Astrocyte of the spinal cord (primary cell): ENCODE data around the gene EPHA3.

ENCODE experiments used
- DNase-seq: peaks from one replicate; pipeline ENCODE4 v3.0.0; 2011; ENCODE audit warnings: low read depth, low spot score
- H3K4me3 ChIP-seq: 2 replicates; pipeline ENCODE4 v1.5.1; 2011; ENCODE audit warnings: low read depth, mild to moderate bottlenecking, low read length, moderate library complexity
- in situ Hi-C: cut with HindIII; loops from 2 replicates; pipeline ENCODE4 v1.10.0; 2017; ENCODE audit warnings: low sequenced_read_pairs
- TF ChIP-seq, protein P1 (sequence below): IDR thresholded peaks from 2 replicates; pipeline ENCODE4 v1.5.1; 2012; ENCODE audit warnings: low read depth, mild to moderate bottlenecking, low read length, inconsistent platforms

EPHA3 gene

DNA sequence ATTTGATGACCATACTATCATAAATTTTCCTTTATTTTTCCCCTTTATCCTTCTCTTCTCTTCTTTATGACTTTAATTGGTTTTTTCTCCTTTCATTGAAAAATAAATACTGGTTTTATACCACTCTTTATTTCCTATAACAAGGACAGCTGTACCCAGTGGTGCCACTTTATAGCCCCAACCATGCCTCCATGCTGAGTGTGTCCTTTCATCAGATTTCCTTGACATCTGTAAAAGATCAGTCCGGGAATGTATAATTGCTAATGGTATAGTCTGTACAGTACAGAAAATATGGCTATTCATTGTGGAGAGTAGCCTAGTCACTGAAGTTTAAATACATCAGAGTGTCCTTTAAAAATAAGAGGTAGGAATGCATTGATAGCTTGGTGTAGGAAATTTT lies 74.6 kb downstream of the EPHA3 start:
- H3K4me3 ChIP-seq = no peak overlapping the region
- TF ChIP-seq, protein P1, sequence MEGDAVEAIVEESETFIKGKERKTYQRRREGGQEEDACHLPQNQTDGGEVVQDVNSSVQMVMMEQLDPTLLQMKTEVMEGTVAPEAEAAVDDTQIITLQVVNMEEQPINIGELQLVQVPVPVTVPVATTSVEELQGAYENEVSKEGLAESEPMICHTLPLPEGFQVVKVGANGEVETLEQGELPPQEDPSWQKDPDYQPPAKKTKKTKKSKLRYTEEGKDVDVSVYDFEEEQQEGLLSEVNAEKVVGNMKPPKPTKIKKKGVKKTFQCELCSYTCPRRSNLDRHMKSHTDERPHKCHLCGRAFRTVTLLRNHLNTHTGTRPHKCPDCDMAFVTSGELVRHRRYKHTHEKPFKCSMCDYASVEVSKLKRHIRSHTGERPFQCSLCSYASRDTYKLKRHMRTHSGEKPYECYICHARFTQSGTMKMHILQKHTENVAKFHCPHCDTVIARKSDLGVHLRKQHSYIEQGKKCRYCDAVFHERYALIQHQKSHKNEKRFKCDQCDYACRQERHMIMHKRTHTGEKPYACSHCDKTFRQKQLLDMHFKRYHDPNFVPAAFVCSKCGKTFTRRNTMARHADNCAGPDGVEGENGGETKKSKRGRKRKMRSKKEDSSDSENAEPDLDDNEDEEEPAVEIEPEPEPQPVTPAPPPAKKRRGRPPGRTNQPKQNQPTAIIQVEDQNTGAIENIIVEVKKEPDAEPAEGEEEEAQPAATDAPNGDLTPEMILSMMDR = no peak
- in situ Hi-C loops = no loop called here
- DNase-seq = no peak

DNA sequence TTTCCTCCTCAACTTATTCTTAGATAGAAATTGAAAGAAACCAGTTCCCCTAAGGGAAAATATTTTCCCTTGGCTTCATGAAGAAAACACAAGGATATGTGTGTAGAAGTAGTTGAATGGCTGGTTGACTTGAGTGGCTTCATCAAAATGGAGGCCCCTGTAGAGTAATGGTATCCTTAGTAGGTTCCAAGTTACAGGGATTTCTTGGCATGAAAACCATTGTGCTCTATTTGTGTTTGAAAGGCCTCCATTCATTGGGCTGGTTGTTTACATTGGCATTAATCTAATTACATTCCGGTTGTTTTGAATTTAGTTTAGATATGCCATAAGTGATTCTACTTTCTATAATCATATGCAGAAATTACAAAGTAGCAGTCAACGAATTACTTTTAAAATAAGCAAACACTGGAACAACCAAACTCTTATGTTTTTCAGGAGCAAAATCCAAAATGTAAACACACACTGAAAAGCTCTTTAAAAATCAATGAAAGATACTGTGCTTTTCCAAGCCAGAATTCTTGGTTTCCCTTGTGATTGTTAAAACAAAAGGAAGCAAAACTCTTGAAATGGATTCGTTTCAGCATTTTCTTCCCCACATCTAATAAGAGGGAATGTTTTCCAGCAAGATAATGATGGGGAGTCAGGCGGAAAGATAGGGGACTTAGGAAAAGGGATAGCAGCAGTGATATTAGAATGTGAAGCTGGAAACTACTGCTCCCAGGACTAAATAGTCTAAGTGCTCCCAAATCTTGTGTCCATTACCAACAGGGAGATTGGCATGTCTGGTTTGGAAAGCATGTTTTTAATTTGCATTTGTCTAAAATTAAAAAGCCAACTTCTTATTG lies 77.0 kb downstream of the EPHA3 start:
- in situ Hi-C loops = no loop called here
- H3K4me3 ChIP-seq = no peak overlapping the region
- TF ChIP-seq, protein P1 = no peak
- no peak for DNase-seq

DNA sequence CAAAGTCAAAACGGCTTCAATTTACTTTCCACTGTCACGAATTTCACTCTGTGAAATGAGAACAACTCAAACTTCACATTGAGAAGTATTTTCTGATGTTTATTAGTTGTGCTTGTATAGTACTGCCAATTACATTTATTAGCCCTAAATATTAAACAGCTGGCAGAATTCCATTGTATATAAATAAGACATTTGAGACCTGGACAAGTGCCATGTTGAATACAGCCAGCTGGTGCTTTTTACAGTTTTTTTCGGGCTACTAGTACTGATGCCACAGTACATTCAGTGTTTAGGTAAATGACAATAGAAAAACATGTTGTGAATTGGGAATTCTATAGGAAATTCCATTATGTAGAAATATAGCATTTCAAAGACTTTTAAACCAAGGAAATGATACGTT lies 79.0 kb downstream of the EPHA3 start:
- TF ChIP-seq, protein P1 = no peak
- no peak overlapping the region for H3K4me3 ChIP-seq
- in situ Hi-C loops = no loop called here
- DNase-seq = no peak

DNA sequence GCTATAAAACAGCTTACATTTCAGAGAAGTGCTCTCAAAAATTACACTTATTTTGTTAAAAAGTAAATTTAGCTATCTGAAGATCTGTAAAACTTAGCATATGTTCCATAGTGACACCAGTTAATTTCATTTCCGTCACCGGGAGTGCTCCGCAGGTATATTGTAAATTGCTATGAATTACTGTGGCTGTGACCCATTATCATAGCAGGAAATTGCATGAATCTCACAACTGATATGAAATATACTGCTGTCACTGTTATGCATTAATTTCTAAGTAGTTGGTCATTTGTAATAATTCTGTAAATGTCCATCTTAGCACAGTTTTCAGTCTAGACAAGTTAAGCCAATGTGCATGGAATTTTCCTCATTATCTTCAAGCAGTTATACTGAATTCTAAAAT lies 91.2 kb downstream of the EPHA3 start:
- DNase-seq = no peak
- in situ Hi-C loops = no loop called here

DNA sequence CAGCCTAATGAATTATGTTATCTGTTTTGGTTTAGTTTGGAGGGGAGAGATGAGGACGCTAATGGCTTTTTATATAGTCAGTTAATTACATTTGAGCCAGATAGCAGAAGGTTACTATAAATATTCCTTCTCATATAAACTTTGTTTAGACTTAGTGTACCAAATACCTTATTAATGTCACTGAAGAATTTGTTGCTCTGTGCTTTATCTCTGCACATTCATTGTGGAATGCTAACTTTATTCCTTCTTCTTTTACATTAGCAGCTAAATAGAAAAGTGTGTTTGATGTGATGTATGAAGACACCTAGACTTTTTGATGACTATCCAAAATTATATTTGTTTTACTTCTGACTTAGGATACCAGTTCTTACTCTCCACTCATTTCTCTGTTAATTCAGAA lies 105.2 kb downstream of the EPHA3 start:
- in situ Hi-C loops = no loop called here
- no peak for DNase-seq
- no peak overlapping the region for H3K4me3 ChIP-seq
- TF ChIP-seq, protein P1 = no peak

More for the DNA sequence above, 91.2 kb downstream of the EPHA3 start:
- H3K4me3 ChIP-seq = no peak overlapping the region
- TF ChIP-seq, protein P1 = no peak

DNA sequence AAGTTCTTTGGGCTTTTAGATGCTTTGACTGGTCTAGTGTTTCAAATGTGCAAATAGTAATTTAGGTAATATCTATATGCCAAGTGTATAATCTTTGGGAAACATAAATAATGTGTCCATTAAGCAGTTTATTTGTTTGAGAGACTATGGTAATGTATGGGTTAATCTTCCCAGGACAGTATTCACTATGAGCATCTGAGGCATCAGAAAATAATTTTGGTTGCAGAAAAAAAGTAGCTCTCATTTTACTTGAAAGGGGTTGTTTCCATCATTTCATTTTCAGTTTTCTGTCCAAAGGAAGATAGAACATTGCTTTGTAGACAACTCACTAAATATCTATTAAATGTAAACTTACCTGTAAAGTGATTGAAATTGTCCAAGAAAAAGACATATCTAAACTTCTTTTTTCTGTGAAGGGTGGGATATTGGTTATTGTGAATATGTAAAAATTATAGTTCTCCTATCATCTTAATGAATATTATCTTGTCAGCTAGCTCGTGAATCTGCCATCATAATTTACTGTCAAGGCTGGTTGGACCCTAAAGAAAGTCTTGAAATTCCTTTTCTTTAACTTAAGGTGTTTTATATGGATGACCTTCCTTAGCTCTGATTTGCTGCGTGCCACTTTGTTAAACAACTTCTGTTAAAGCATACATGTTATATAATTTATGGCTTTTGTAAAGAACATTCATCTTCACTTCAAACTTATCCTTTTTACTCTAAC lies 108.8 kb downstream of the EPHA3 start:
- peak; percentile 17 for DNase-seq
- H3K4me3 ChIP-seq = no peak overlapping the region
- in situ Hi-C loops = no loop called here
- TF ChIP-seq, protein P1 = no peak
